Nephron progenitor cell (in vitro differentiated cells): ENCODE data around the gene RPS6KL1.

Experiments
- DNase-seq: peaks from one replicate; pipeline ENCODE4 v3.0.0; 2021
- H3K27ac Mint-ChIP-seq: 2 replicates; pipeline ENCODE4 v1.8.0; 2021; ENCODE audit warnings: mild to moderate bottlenecking, moderate library complexity, mixed read lengths
- H3K27me3 Mint-ChIP-seq: 2 replicates; pipeline ENCODE4 v1.8.0; 2021; ENCODE audit warnings: mild to moderate bottlenecking, low read depth, mixed read lengths; ENCODE audit not compliant: poor library complexity
- H3K36me3 Mint-ChIP-seq: 2 replicates; pipeline ENCODE4 v1.8.0; 2021; ENCODE audit warnings: low read depth, mixed read lengths
- H3K4me1 Mint-ChIP-seq: 2 replicates; pipeline ENCODE4 v1.8.0; 2021; ENCODE audit warnings: mixed read lengths
- H3K4me3 Mint-ChIP-seq: 2 replicates; pipeline ENCODE4 v1.8.0; 2021; ENCODE audit warnings: mild to moderate bottlenecking, moderate library complexity, mixed read lengths
- H3K9me3 Mint-ChIP-seq: 2 replicates; pipeline ENCODE4 v1.8.0; 2021; ENCODE audit warnings: mild to moderate bottlenecking, moderate library complexity, mixed read lengths
- TF ChIP-seq, protein P1 (sequence below): fragments of 200-600 bp; sonication (generic); IDR thresholded peaks from 2 replicates; pipeline ENCODE4 v1.5.0; 2021; ENCODE audit warnings: antibody characterized with exemption

Gene RPS6KL1

DNA sequence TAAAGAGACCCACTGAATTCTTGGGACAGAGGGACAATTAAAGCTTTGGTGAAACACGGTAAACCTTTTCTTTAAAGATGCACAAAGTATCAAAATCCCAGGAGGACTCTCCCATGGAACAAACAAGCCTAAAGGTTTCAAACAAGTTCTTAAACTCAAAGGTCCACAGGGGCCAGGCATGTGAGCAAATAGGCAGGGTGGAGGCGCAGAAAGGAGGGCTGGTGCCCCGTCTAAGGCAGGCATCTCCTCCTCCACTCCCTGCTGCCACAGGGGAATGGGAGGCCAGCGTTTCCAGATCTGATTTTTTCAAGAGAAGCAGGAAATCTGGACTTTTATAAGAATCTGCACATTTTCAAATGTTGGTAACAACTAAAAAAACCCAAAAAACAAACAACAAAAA lies 7.6 kb downstream of the RPS6KL1 start:
- Mint-ChIP-seq H3K4me1 (peaks cover 23% of the 10 kb centered on the region), H3K27ac (no peak overlapping the region), H3K36me3 (no peaks in the 10 kb centered on the region), H3K4me3 (no peak overlapping the region), H3K9me3 (no peaks in the 10 kb centered on the region), H3K27me3 (peaks cover 2% of the 10 kb centered on the region)
- DNase-seq, result no peak
- TF ChIP-seq, protein P1, sequence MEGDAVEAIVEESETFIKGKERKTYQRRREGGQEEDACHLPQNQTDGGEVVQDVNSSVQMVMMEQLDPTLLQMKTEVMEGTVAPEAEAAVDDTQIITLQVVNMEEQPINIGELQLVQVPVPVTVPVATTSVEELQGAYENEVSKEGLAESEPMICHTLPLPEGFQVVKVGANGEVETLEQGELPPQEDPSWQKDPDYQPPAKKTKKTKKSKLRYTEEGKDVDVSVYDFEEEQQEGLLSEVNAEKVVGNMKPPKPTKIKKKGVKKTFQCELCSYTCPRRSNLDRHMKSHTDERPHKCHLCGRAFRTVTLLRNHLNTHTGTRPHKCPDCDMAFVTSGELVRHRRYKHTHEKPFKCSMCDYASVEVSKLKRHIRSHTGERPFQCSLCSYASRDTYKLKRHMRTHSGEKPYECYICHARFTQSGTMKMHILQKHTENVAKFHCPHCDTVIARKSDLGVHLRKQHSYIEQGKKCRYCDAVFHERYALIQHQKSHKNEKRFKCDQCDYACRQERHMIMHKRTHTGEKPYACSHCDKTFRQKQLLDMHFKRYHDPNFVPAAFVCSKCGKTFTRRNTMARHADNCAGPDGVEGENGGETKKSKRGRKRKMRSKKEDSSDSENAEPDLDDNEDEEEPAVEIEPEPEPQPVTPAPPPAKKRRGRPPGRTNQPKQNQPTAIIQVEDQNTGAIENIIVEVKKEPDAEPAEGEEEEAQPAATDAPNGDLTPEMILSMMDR, result no peak

DNA sequence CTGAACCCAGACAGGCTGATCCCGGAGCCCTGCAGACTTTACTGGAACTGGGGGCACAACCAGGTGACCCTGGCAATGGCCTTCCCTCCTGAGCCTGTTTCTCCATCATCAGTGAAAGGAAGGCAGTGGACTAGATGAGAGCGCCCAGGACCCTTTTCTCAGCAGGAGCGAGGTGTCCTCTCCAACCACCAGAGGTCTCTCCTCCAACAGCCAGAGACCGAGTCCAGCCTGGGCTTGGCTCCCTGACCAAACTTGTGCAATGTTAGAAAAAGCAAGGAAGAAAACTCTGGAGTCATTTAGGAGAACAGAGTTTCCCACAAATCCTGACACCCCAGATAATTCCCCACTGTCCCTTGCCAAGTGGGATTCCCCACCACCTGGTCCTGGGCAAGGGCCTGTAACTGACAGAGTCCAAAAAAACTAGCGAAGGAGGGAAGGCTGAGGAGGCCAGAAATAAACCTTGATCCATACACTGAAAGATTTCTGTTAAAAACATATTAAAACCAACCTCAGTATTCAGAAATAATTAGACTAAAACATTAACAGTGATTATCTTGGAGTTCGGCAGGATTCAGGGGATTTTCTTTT lies 9.0 kb downstream of the RPS6KL1 start:
- Mint-ChIP-seq H3K4me1 (peaks cover 26% of the 10 kb centered on the region), H3K4me3 (no peak overlapping the region), H3K36me3 (no peaks in the 10 kb centered on the region), H3K27ac (no peak overlapping the region), H3K9me3 (no peaks in the 10 kb centered on the region), H3K27me3 (peaks cover 2% of the 10 kb centered on the region)
- peak; percentile 56 for DNase-seq
- TF ChIP-seq, protein P1, result peak; percentile 53

GRCh38 chr14:74913393-74913910 lies 9.6 kb downstream of the RPS6KL1 start:
- DNase-seq, result no peak
- Mint-ChIP-seq H3K4me1 (peaks cover 32% of the 10 kb centered on the region), H3K36me3 (no peaks in the 10 kb centered on the region), H3K4me3 (no peak overlapping the region), H3K27ac (no peak overlapping the region), H3K9me3 (no peaks in the 10 kb centered on the region), H3K27me3 (peaks cover 2% of the 10 kb centered on the region)
- TF ChIP-seq, protein P1, result no peak

DNA sequence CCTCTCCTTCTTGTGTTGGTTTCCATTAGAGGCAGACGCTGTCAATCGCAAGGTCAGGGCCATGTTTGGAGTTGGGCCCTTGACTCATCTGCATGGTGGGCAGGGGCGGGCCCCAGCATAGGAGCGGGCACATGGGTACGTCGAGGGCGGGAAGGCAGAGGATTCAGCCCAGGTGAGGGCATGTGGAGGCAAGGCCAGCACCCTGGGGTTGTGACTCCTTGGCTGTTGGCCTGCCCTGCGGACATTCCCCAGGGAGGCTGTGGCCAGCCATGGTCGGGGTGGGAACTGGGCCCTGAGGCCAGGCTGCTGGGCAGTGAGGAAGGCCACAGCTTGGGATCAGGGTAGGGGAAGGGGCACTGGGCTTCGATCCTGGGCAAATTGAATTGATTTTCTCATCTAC lies 10.3 kb downstream of the RPS6KL1 start:
- no peaks in the 10 kb centered on the region for H3K9me3 Mint-ChIP-seq
- H3K27me3 Mint-ChIP-seq, result peaks cover 2% of the 10 kb centered on the region
- H3K27ac Mint-ChIP-seq, result no peak overlapping the region
- H3K4me3 Mint-ChIP-seq, result no peak overlapping the region
- TF ChIP-seq, protein P1, result no peak
- H3K4me1 Mint-ChIP-seq, result peaks cover 38% of the 10 kb centered on the region
- H3K36me3 Mint-ChIP-seq, result no peaks in the 10 kb centered on the region
- no peak for DNase-seq

- H3K4me3 Mint-ChIP-seq, result no peak overlapping the region
- H3K36me3 Mint-ChIP-seq, result no peaks in the 10 kb centered on the region
- no peaks in the 10 kb centered on the region for H3K9me3 Mint-ChIP-seq
- TF ChIP-seq, protein P1, result no peak
- DNase-seq, result no peak
- peaks cover 2% of the 10 kb centered on the region for H3K27me3 Mint-ChIP-seq
- peaks cover 36% of the 10 kb centered on the region for H3K4me1 Mint-ChIP-seq
- H3K27ac Mint-ChIP-seq, result no peak overlapping the region
Measured at GRCh38 chr14:74912111-74912510, 10.9 kb downstream of the RPS6KL1 start.

- Mint-ChIP-seq H3K4me1 (peaks cover 32% of the 10 kb centered on the region), H3K27ac (no peak overlapping the region), H3K4me3 (no peak overlapping the region), H3K27me3 (peaks cover 2% of the 10 kb centered on the region), H3K9me3 (no peaks in the 10 kb centered on the region), H3K36me3 (no peaks in the 10 kb centered on the region)
- TF ChIP-seq, protein P1, result no peak
- DNase-seq, result no peak
Measured at GRCh38 chr14:74911704-74912103, 11.4 kb downstream of the RPS6KL1 start.
